Left kidney (tissue), 2 donors: ENCODE results near the gene FADS2. TPM values are rescaled to one million over a fixed set of nuclear protein-coding genes. Genes with fewer than 3 reads are reported as not detected.

Experiments
- DNase-seq: peaks from one replicate; pipeline ENCODE4 v3.0.0-alpha.2; 2013
- polyA plus RNA-seq: library from polyadenylated mRNA; unstranded; fragments of 120-200 nt; gene quantifications from one replicate; pipeline ENCODE4 v1.2.1, GENCODE V29; 2013; ENCODE audit not compliant: insufficient read length

Gene FADS2
- polyA plus RNA-seq, 1 donor, result 105 TPM

DNA sequence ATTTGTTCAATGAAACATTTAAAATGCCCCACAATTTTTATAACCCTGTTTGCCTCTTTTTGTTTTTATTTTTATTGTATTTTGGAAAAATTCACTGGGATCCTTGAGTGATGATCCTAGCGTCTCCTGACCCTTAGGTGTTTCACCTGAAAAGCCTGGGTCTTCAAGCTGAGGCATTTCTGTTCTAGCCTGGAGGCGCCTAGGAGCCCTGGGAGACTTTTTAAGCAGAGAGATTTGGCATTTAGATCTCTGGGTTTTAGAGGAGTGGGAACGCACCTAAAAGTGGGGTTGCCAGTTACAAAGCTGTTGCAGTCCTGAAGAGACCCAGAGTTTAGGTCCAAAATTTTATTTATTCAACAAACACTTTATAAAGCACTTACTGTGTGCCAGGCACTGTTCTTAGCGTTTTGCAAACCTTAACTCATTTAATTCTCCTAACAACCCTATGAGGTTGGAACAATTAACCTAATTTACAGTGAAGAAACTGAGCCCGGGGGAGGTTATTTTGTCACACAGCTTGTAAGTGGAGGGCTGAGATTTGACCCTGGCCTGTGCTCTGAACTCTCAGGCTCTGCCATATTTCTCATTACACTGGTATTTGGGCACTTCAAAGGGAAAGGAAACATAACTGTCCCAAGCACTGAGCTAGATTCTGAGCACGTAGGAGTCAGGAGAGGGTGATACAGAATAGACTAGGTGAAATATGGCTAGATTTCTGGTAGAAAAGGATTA is 10.5 kb upstream of the FADS2 start:
- no peak for DNase-seq

DNA sequence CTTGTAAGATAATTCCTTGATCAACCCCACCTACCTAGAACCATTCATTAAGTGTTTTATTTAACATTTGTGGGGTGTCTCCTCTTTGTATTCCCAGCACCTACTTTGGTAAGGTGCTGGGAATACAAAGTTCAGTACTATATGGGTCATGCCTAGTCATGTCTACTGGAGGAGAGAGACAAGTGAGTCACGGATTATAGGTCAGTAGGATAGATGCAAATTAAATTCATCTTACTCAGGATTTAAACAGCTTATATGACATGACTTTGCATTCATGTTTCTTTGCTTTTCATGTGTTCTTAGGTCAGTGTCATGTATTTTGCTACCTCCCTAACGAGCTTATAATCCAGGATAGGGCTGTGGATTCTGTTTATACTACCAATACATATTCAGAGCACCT is 7.9 kb upstream of the FADS2 start:
- DNase-seq, result no peak

- DNase-seq, result no peak
Observed at GRCh38 chr11:61826930-61827570, 1.1 kb upstream of the FADS2 start.

- no peak for DNase-seq
Observed at GRCh38 chr11:61828379-61828628, 204 bp downstream of the FADS2 start.

DNA sequence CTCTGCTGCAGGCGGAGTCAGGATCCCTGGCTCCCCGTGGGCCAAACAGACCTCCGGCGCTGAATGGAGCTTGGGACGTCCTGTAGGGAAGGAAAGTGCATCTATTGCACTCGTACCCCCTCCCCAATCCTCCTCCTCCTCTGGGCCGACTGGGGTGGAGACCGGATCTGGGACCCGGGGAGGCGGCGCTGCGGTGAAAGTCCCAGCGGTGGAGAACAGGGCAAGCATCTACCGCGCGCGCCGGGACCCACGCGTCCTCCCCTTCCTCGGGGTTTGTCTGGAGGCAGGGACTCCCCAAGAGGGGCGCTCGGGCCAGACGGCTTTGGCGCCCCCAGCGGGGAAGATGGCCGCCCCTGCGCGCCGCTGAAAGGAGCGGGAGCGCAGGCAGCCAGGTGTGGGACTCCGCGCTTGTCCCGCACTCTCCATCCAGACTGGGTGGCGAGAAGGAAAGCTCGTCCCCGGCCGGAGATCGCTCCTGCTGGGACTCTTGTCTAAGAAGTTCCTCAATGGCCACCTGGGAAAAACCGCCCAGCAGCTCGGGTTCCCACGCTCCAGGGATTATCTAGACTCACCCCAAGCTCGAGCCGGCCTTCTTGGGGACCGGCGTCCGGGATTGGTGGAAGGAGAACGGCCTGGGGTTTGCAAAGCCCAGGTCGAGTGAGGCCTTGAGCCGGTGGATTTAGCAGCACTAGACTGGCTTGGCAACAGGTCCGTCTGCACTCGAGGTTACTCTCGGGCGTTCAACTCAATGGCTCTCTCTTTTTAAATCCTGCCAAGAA is 718 bp downstream of the FADS2 start:
- peak; percentile 57 for DNase-seq

GRCh38 chr11:61829806-61830205 is 1.7 kb downstream of the FADS2 start:
- no peak for DNase-seq

GRCh38 chr11:61830237-61831105 is 2.4 kb downstream of the FADS2 start:
- DNase-seq, result no peak

- no peak for DNase-seq
Observed at GRCh38 chr11:61832207-61832606, 4.1 kb downstream of the FADS2 start.

- DNase-seq, result no peak
Observed at GRCh38 chr11:61832754-61833153, 4.7 kb downstream of the FADS2 start.

- no peak for DNase-seq
Observed at GRCh38 chr11:61833471-61833870, 5.4 kb downstream of the FADS2 start.

- no peak for DNase-seq
Observed at GRCh38 chr11:61833926-61834277, 5.8 kb downstream of the FADS2 start.

- DNase-seq, result no peak
Observed at GRCh38 chr11:61834278-61835048, 6.4 kb downstream of the FADS2 start.

DNA sequence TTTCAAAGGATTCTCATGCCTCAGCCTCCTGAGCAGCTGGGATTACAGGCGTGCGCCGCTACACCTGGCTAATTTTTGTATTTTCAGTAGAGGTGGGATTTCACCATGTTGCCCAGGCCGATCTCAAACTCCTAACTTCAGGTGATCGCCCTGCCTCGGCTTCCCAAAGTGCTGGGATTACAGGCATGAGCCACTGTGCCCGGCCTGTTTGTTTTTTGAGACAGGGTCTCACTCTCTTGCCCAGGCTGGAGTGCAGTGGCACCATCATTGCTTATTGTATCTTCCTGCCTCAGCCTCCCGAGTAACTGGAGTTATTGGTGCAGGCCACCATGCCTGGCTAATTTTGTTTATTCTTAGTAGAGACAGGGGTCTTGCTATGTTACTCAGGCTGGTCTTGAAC is 8.1 kb downstream of the FADS2 start:
- no peak for DNase-seq

GRCh38 chr11:61837411-61838005 is 9.4 kb downstream of the FADS2 start:
- no peak for DNase-seq

DNA sequence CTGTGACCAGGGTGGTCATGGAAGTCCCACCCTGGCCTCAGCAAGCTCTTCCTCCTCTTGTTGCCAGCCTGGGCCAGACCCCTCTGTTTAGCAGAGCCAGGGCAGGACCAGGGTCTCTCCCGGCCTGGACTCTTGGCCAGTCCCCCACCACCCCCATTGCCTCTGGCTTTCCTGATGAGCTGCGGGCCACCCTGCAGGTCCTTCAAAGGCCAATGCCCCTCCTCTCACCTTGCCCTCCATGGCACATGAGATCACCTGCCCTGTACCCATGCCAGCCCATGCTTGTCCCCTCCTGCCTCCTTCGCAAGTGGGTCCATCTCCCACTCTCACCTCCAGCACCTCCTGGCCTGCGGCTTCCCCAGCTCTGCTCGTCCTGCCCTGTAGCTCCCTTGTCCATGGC is 10.4 kb downstream of the FADS2 start:
- DNase-seq, result no peak

- no peak for DNase-seq
Observed at GRCh38 chr11:61838921-61839320, 10.8 kb downstream of the FADS2 start.

DNA sequence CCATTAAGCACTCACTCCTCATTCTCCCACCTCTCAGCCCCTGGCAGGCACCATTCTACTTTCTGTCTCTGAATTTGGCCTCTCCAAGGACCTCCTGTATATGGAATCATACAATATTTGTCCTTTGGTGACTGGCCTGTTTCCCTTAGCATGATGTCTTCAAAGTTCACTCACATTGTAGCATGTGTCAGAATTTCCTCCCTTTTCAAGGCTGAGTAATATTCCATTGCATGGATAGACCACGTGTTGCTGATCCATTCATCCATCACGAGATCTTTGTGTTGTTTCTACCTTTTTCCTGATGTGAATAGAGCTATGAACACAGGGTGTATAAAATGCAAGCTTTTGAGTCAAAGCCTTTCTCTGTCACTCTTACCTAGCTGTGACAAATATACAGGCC is 11.6 kb downstream of the FADS2 start:
- no peak for DNase-seq

- no peak for DNase-seq
Observed at GRCh38 chr11:61840371-61840770, 12.3 kb downstream of the FADS2 start.

DNA sequence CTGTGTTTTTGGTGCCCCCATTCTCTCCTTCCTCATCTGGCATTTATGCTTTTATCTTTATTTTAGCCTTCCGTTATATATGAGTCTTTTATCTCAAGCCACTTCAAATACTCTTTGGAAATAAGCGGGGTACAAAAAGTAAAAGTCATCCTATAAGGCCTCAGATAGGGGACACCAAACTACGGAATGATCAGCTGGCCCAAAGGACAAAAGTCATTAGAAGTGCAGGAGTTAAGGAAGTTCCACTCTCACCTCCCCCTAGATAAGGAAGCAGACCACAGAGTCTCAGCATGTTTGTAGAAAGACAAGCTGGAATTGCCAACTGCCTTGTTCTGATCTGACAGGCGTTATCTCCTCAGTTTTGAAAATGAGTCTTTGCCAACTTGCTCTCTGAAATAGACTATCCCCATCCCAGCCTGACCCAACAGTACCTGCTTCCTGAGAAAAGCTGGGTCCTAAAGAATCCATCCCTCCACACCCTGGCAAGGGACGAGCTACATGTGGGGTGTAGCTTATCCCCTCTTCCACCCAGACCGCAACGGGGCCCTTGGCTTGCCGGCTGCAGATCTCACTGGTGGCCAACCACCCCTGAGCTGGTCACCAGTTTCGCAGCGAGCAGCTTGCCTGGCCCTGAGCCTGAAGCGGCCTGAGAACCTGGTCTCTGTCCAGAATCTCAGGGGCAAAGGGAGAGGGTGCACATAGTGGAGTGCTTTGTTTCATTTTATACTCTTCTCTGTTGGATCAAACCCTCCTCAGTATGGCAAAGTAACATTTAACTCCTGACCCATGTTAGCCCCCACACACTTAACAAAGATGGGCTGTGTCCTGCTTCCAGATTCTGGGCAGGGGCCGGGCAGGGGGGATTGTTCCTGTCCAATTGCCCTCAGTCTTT is 13.8 kb downstream of the FADS2 start:
- DNase-seq, result no peak

GRCh38 chr11:61842528-61842820 is 14.4 kb downstream of the FADS2 start:
- DNase-seq, result no peak
